OCI-LY7 (cell line): ENCODE measurements around the gene SOBP. TPM values are rescaled to one million over a fixed set of nuclear protein-coding genes. Genes with fewer than 3 reads are reported as not detected.

Source experiments
- BruUV-seq: library from RNA; stranded (reverse); fragments of 400-500 nt; replicated peaks from 2 replicates; lab custom pipeline; 2021; lab: Mats Ljungman, UMichigan
- CTCF ChIA-PET: fragments of 300-600 bp; sonication (Branson Sonifier 250); formaldehyde crosslinking; loops from one replicate; lab custom pipeline; 2022; ENCODE audit warnings: antibody characterized with exemption; ENCODE audit not compliant: unreplicated experiment; lab: Charles Lee
- POLR2A ChIA-PET: fragments of 300-600 bp; sonication (Branson Sonifier 250); formaldehyde crosslinking; loops from one replicate; lab custom pipeline; 2022; ENCODE audit warnings: antibody characterized with exemption; lab: Charles Lee
- DNase-seq: peaks from one replicate; pipeline ENCODE4 v3.0.0-alpha.2; 2015; ENCODE audit warnings: low spot score
- H2AFZ ChIP-seq: fragments of 200-600 bp; sonication (generic), shearing (Covaris generic); 2 replicates; pipeline ENCODE4 v1.6.1; 2014; ENCODE audit warnings: mild to moderate bottlenecking, antibody characterized with exemption, low read length, moderate library complexity
- H3K27ac ChIP-seq: fragments of 200-600 bp; sonication (generic); 2 replicates; pipeline ENCODE4 v1.5.1; 2014; ENCODE audit warnings: mixed run types, low read depth, mild to moderate bottlenecking, moderate library complexity, low read length, inconsistent platforms; ENCODE audit not compliant: poor library complexity, severe bottlenecking
- H3K36me3 ChIP-seq: fragments of 200-600 bp; sonication (generic); 2 replicates; pipeline ENCODE4 v1.6.1; 2014; ENCODE audit warnings: mild to moderate bottlenecking, antibody characterized with exemption, low read length, moderate library complexity, mixed read lengths; ENCODE audit not compliant: insufficient read depth
- H3K4me1 ChIP-seq: fragments of 200-600 bp; sonication (generic); 2 replicates; pipeline ENCODE4 v1.5.1; 2014; ENCODE audit warnings: mild to moderate bottlenecking, low read length; ENCODE audit not compliant: insufficient read depth, poor library complexity, severe bottlenecking
- H3K4me2 ChIP-seq: fragments of 200-600 bp; sonication (generic); 2 replicates; pipeline ENCODE4 v1.6.1; 2014; ENCODE audit warnings: mild to moderate bottlenecking, low read length
- H3K4me3 ChIP-seq: fragments of 200-600 bp; sonication (generic); 2 replicates; pipeline ENCODE4 v1.5.1; 2014; ENCODE audit warnings: mild to moderate bottlenecking, low read depth, low read length; ENCODE audit not compliant: poor library complexity, severe bottlenecking
- H3K79me2 ChIP-seq: fragments of 200-600 bp; sonication (generic); 2 replicates; pipeline ENCODE4 v1.6.1; 2016; ENCODE audit warnings: low read depth, mild to moderate bottlenecking, low read length, moderate library complexity, mixed read lengths; ENCODE audit not compliant: insufficient read depth
- H3K9me2 ChIP-seq: fragments of 200-600 bp; sonication (generic); 2 replicates; pipeline ENCODE4 v1.6.1; 2016; ENCODE audit warnings: mild to moderate bottlenecking, low read length, mixed read lengths; ENCODE audit not compliant: insufficient read depth
- H3K9me3 ChIP-seq: fragments of 200-600 bp; sonication (generic); 2 replicates; pipeline ENCODE4 v1.6.1; 2014; ENCODE audit warnings: mild to moderate bottlenecking, mixed run types, low read length, mixed read lengths
- H4K20me1 ChIP-seq: fragments of 200-600 bp; sonication (generic); 2 replicates; pipeline ENCODE4 v1.6.1; 2014; ENCODE audit warnings: mild to moderate bottlenecking, antibody characterized with exemption, low read length, moderate library complexity, mixed read lengths; ENCODE audit not compliant: insufficient read depth
- EZH2phosphoT487 ChIP-seq: fragments of 200-600 bp; sonication (generic); IDR thresholded peaks from 2 replicates; pipeline ENCODE4 v1.6.1; 2018; ENCODE audit warnings: low read depth, borderline replicate concordance, mild to moderate bottlenecking, mixed run types, antibody characterized with exemption, low read length, moderate library complexity, mixed read lengths
- intact Hi-C: fragments of 100-400 bp; cut with micrococcal nuclease; formaldehyde crosslinking; loops from one replicate; pipeline ENCODE4 v1.10.0; 2022; ENCODE audit not compliant: unreplicated experiment
- total RNA-seq, 2 experiments: library from RNA; depleted of rRNA in 1 of 2; stranded (reverse); fragments of >200 nt in 1 of 2; shearing (Covaris generic) in 1 of 2; gene quantifications; 2 replicates each; pipeline ENCODE4 v1.2.3, GENCODE V29; 2014 to 2022
- TF ChIP-seq, protein P1 (sequence below): fragments of 200-600 bp; sonication (generic); conservative IDR thresholded peaks from 2 replicates; pipeline ENCODE4 v1.5.1; 2014; ENCODE audit warnings: mild to moderate bottlenecking, antibody characterized with exemption, low read length, moderate library complexity, mixed read lengths

Gene SOBP
- total RNA-seq, 2 experiments from 2014 or later = 21.5 to 29.4 TPM

DNA sequence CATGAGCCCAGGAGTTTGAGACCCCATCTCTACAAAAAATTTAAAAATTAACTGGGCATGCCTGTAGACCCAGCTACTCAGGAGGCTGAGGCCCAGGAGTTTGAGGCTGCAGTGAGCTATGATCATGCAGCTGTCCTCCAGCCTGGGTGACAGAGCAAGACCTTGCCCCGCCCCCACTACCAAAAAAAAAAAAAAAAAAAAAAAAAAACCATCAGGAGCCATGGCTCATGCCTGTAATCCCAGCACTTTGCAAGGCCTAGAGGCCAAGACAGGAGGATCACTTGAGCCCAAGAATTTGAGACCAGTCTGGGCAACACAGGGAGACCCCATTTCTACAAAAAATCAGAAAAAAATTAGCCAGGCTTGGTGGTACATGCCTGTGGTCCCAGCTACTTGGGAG is 159.1 kb downstream of the SOBP start:
- H3K4me1 ChIP-seq = peaks cover 60% of the 10 kb centered on the region
- CTCF ChIA-PET = interaction anchor here (2.2 kb wide), 1 partner anchor 8 kb away, joined by 6 read pairs; no protein-coding TSS in a partner anchor
- no peak for TF ChIP-seq EZH2phosphoT487
- TF ChIP-seq, protein P1, sequence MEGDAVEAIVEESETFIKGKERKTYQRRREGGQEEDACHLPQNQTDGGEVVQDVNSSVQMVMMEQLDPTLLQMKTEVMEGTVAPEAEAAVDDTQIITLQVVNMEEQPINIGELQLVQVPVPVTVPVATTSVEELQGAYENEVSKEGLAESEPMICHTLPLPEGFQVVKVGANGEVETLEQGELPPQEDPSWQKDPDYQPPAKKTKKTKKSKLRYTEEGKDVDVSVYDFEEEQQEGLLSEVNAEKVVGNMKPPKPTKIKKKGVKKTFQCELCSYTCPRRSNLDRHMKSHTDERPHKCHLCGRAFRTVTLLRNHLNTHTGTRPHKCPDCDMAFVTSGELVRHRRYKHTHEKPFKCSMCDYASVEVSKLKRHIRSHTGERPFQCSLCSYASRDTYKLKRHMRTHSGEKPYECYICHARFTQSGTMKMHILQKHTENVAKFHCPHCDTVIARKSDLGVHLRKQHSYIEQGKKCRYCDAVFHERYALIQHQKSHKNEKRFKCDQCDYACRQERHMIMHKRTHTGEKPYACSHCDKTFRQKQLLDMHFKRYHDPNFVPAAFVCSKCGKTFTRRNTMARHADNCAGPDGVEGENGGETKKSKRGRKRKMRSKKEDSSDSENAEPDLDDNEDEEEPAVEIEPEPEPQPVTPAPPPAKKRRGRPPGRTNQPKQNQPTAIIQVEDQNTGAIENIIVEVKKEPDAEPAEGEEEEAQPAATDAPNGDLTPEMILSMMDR = no peak
- no peak overlapping the region for H3K4me3 ChIP-seq
- POLR2A ChIA-PET = interaction anchor here (0.6 to 3.7 kb wide), 8 partner anchors 8 to 371 kb away, joined by 3 to 29 read pairs (median 5); no protein-coding TSS in a partner anchor
- H2AFZ ChIP-seq = no peak overlapping the region
- intact Hi-C loops = no loop called here
- H3K9me2 ChIP-seq = no peaks in the 10 kb centered on the region
- peak overlapping the region; percentile 17 for H3K27ac ChIP-seq
- H3K4me2 ChIP-seq = peak overlapping the region; percentile 36
- BruUV-seq = no TSS peak
- H4K20me1 ChIP-seq = no peaks in the 10 kb centered on the region
- H3K9me3 ChIP-seq = no peaks in the 10 kb centered on the region; the same call in 1 of the 2 replicates
- H3K36me3 ChIP-seq = peaks cover 19% of the 10 kb centered on the region
- peak; percentile 66 for DNase-seq
- peaks cover 5% of the 10 kb centered on the region; the same call in 1 of the 2 replicates for H3K79me2 ChIP-seq

DNA sequence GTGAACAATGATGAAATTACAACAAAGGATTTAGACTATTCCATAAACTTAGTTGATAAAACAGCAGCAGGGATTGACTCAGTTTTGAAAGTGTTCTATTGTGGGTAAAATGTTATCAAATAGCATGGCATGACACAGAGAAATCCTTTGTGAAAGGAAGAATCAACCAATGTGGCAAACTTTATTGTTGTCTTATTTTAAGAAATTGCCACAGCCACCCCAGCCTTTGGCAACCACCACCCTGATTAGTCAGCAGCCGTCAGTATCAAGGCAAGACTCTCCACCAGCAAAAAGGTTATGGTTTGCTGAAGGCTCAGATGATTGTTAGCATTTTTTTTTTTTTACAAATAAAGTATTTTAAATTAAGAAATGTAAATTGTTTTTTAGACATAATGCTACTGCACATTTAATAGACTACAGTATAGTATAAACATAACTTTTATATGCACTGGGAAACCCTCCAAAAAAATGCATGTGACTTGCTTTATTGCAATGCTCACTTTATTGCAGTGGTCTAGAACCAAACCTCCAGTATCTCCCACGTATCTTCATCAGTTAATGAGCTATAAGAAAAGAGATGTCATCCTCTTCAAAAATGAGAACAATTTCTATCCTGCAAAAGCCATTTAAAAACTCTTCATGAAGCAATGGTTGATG is 162.7 kb downstream of the SOBP start:
- POLR2A ChIA-PET = interaction anchor here (8.0 kb wide), 1 partner anchor 11 kb away, joined by 89 read pairs; no protein-coding TSS in a partner anchor
- Histone ChIP-seq H3K27ac (no peak overlapping the region), H3K36me3 (peaks cover 5% of the 10 kb centered on the region; the same call in 1 of the 2 replicates), H4K20me1 (no peaks in the 10 kb centered on the region), H3K4me3 (no peak overlapping the region), H2AFZ (no peak overlapping the region), H3K4me1 (peaks cover 71% of the 10 kb centered on the region), H3K4me2 (no peak overlapping the region), H3K9me3 (no peaks in the 10 kb centered on the region; the same call in 1 of the 2 replicates), H3K79me2 (no peaks in the 10 kb centered on the region), H3K9me2 (no peaks in the 10 kb centered on the region)
- intact Hi-C loops = no loop called here
- DNase-seq = no peak
- TF ChIP-seq, protein P1 = no peak
- TF ChIP-seq EZH2phosphoT487 = no peak
- CTCF ChIA-PET = no interaction called here
- BruUV-seq = no TSS peak

DNA sequence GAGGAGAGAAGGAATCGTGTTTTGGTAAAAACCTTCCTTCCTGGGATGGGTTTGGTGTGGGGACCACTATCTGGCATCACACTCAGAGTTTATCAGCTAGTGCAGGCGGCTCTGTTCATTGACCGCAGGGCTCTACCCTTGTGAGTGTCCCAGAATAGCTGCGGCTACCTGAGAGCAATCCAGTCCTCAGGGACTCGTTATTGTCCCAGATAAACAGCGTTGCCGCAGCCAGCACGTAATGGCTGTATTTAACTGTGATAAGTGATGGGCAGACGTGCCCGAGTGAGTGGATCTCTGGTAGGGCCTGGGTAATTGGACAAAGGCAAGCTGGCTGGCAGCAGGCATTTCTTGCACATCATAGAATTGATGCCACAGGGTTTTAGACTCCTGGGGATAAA is 163.3 kb downstream of the SOBP start:
- no peak overlapping the region for H3K27ac ChIP-seq
- no peaks in the 10 kb centered on the region for H3K9me2 ChIP-seq
- H3K9me3 ChIP-seq = no peaks in the 10 kb centered on the region; the same call in 1 of the 2 replicates
- TF ChIP-seq, protein P1 = no peak
- no peak for TF ChIP-seq EZH2phosphoT487
- H3K79me2 ChIP-seq = no peaks in the 10 kb centered on the region
- peaks cover 66% of the 10 kb centered on the region for H3K4me1 ChIP-seq
- ChIA-PET CTCF (no interaction called here), POLR2A (interaction anchor here (0.5 to 8.0 kb wide), 2 partner anchors 11 to 378 kb away, joined by 7 to 89 read pairs; no protein-coding TSS in a partner anchor)
- no peak overlapping the region for H3K4me2 ChIP-seq
- intact Hi-C loops = no loop called here
- H4K20me1 ChIP-seq = no peaks in the 10 kb centered on the region
- H3K36me3 ChIP-seq = peaks cover 5% of the 10 kb centered on the region; the same call in 1 of the 2 replicates
- no peak overlapping the region for H3K4me3 ChIP-seq
- H2AFZ ChIP-seq = no peak overlapping the region
- BruUV-seq = no TSS peak
- no peak for DNase-seq
